ENCODE measurements around the gene ADAMTS13.

The ADAMTS13 gene

DNA sequence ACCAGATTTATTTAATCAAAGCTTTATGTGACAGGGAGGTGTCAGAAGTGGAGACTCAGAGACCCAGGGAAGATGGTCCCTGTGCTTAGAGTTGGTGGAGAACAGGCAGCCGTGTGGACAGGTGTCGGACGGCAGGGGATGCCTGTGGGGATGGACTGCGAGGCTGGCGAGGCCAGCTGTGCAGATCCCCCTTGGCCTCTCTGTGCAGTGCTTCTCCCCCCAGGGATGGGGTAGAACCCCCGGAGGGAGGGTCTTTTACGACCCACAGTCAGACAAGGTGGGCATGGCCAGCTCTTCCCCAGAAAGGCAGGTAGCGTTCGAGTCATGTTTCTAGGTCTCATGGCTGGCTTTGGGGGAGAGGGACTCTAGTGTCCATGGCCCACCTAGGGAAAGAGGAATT, 61.4 kb downstream of the ADAMTS13 start:
- Histone ChIP-seq H3K27me3 (ENCODE audit: insufficient read depth, low read depth) (peaks cover 75% of the 10 kb centered on the region), H3K9ac (no peak overlapping the region), H3K4me3 (IDR thresholded peaks at IDR 0.05; ENCODE audit: insufficient read depth, low read depth, low read length) (no peak overlapping the region), H3K79me2 (ENCODE audit: insufficient read depth, low read depth) (no peaks in the 10 kb centered on the region), H3K4me2 (no peak overlapping the region), H3K4me1 (ENCODE audit: low read depth, poor library complexity, severe bottlenecking) (no peaks in the 10 kb centered on the region), H3K27ac (no peak overlapping the region), H3K36me3 (ENCODE audit: insufficient read depth) (no peaks in the 10 kb centered on the region), H2AFZ (ENCODE audit: low read depth) (no peak overlapping the region), H4K20me1 (ENCODE audit: insufficient read depth) (no peaks in the 10 kb centered on the region)
- TF ChIP-seq, protein P1, sequence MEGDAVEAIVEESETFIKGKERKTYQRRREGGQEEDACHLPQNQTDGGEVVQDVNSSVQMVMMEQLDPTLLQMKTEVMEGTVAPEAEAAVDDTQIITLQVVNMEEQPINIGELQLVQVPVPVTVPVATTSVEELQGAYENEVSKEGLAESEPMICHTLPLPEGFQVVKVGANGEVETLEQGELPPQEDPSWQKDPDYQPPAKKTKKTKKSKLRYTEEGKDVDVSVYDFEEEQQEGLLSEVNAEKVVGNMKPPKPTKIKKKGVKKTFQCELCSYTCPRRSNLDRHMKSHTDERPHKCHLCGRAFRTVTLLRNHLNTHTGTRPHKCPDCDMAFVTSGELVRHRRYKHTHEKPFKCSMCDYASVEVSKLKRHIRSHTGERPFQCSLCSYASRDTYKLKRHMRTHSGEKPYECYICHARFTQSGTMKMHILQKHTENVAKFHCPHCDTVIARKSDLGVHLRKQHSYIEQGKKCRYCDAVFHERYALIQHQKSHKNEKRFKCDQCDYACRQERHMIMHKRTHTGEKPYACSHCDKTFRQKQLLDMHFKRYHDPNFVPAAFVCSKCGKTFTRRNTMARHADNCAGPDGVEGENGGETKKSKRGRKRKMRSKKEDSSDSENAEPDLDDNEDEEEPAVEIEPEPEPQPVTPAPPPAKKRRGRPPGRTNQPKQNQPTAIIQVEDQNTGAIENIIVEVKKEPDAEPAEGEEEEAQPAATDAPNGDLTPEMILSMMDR (conservative IDR thresholded peaks at IDR 0.05; ENCODE audit: low read depth, low read length): no peak

- H3K4me2 ChIP-seq: no peak overlapping the region
Observed at GRCh38 chr9:133484671-133485437, 62.7 kb downstream of the ADAMTS13 start.

GRCh38 chr9:133485531-133486260, 63.5 kb downstream of the ADAMTS13 start:
- no peak overlapping the region for H3K4me3 ChIP-seq (IDR thresholded peaks at IDR 0.05; ENCODE audit: insufficient read depth, low read depth, low read length)
- no peak overlapping the region for H3K9ac ChIP-seq
- H4K20me1 ChIP-seq (ENCODE audit: insufficient read depth): no peaks in the 10 kb centered on the region
- no peaks in the 10 kb centered on the region for H3K4me1 ChIP-seq (ENCODE audit: low read depth, poor library complexity, severe bottlenecking)
- TF ChIP-seq, protein P1 (conservative IDR thresholded peaks at IDR 0.05; ENCODE audit: low read depth, low read length): no peak
- peak overlapping the region; percentile 68 for H2AFZ ChIP-seq (ENCODE audit: low read depth)
- peaks cover 74% of the 10 kb centered on the region for H3K27me3 ChIP-seq (ENCODE audit: insufficient read depth, low read depth)
- H3K79me2 ChIP-seq (ENCODE audit: insufficient read depth, low read depth): no peaks in the 10 kb centered on the region
- no peaks in the 10 kb centered on the region for H3K36me3 ChIP-seq (ENCODE audit: insufficient read depth)
- peak overlapping the region; percentile 62 for H3K4me2 ChIP-seq
- no peak overlapping the region for H3K27ac ChIP-seq

More at GRCh38 chr9:133484671-133485437, 62.7 kb downstream of the ADAMTS13 start:
- Histone ChIP-seq H3K4me1 (ENCODE audit: low read depth, poor library complexity, severe bottlenecking) (no peaks in the 10 kb centered on the region), H3K27me3 (ENCODE audit: insufficient read depth, low read depth) (peaks cover 74% of the 10 kb centered on the region), H4K20me1 (ENCODE audit: insufficient read depth) (no peaks in the 10 kb centered on the region), H3K36me3 (ENCODE audit: insufficient read depth) (no peaks in the 10 kb centered on the region), H3K27ac (no peak overlapping the region), H3K4me3 (IDR thresholded peaks at IDR 0.05; ENCODE audit: insufficient read depth, low read depth, low read length) (no peak overlapping the region), H3K79me2 (ENCODE audit: insufficient read depth, low read depth) (no peaks in the 10 kb centered on the region), H3K9ac (no peak overlapping the region), H2AFZ (ENCODE audit: low read depth) (no peak overlapping the region)
- TF ChIP-seq, protein P1 (conservative IDR thresholded peaks at IDR 0.05; ENCODE audit: low read depth, low read length): no peak

DNA sequence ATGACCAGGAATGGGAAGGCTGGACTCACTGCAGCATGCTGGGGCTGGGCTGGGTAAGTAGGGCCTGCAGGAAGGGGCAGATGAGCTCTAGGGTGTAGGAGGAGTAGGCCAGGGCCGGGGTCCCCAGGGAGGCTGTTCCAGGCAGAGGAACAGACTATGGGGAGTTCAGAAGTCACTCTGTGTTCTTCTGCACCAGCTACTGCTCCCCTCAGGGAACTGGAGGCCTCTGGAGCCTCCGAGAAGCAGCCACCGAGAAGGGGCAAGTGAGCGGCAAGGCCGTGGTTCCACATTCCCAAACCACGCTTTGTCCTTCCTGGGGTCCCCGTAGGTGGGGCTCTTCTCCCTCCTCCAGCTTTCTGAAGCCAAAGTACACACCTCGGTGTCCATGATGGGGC, 65.2 kb downstream of the ADAMTS13 start:
- no peak overlapping the region for H2AFZ ChIP-seq (ENCODE audit: low read depth)
- no peak overlapping the region for H3K9ac ChIP-seq
- H3K4me1 ChIP-seq (ENCODE audit: low read depth, poor library complexity, severe bottlenecking): no peaks in the 10 kb centered on the region
- no peaks in the 10 kb centered on the region for H3K36me3 ChIP-seq (ENCODE audit: insufficient read depth)
- peaks cover 76% of the 10 kb centered on the region for H3K27me3 ChIP-seq (ENCODE audit: insufficient read depth, low read depth)
- no peaks in the 10 kb centered on the region for H3K79me2 ChIP-seq (ENCODE audit: insufficient read depth, low read depth)
- no peaks in the 10 kb centered on the region for H4K20me1 ChIP-seq (ENCODE audit: insufficient read depth)
- TF ChIP-seq, protein P1 (conservative IDR thresholded peaks at IDR 0.05; ENCODE audit: low read depth, low read length): no peak
- H3K27ac ChIP-seq: no peak overlapping the region
- no peak overlapping the region for H3K4me2 ChIP-seq
- H3K4me3 ChIP-seq (IDR thresholded peaks at IDR 0.05; ENCODE audit: insufficient read depth, low read depth, low read length): no peak overlapping the region
